ENCODE results near the gene CTRB1.

CTRB1 gene

DNA sequence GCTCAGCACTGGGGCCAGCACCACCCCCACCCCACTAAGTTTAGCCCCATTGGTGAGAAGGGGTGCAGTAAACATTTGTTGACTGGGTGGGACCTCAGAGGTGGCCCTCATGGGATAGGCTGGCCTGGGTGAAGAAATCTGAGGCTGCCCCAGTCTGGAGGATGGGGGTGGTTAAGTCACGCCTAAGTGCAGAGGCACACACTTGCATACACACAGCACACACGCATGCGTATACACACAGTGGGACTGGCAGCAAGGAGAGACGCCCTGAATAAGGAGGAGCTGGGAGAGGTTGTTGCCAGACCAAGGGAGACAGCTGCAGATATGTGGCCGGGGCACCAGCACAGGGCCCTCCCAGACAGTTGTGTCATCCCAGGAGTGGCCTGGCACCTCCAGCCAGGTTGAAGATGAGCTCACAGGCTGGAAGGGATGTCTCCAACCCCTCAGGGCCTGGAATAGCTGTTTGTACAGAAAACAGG, 35.6 kb downstream of the CTRB1 start:
- H3K27me3 ChIP-seq (ENCODE audit: low read depth, low read length) = peaks cover 40% of the 10 kb centered on the region
- no peak for TF ChIP-seq CTCF (IDR thresholded peaks at IDR 0.05; ENCODE audit: low read depth, low read length)
- TF ChIP-seq EZH2phosphoT487 (IDR thresholded peaks at IDR 0.05; ENCODE audit: low read depth) = no peak
- no peak overlapping the region for H3K4me3 ChIP-seq (ENCODE audit: low read length)
- peaks cover 51% of the 10 kb centered on the region for H4K20me1 ChIP-seq (ENCODE audit: insufficient read depth, low read length)
- no peak overlapping the region for H2AFZ ChIP-seq (ENCODE audit: low read depth, low read length)
- no peaks in the 10 kb centered on the region for H3K79me2 ChIP-seq (ENCODE audit: low read length)
- no peaks in the 10 kb centered on the region for H3K9me3 ChIP-seq (ENCODE audit: insufficient read depth, low read length)
- no peak overlapping the region for H3K4me2 ChIP-seq (ENCODE audit: low read length)
- H3K4me1 ChIP-seq (ENCODE audit: low read length) = peaks cover 5% of the 10 kb centered on the region; the same call in 1 of the 2 replicates
- H3K36me3 ChIP-seq (replicated peaks; ENCODE audit: low read depth, low read length) = no peaks in the 10 kb centered on the region
- H3K27ac ChIP-seq (ENCODE audit: low read length) = no peak overlapping the region
- no peak overlapping the region for H3K9ac ChIP-seq (ENCODE audit: low read length)

GRCh38 chr16:75256059-75256571, 37.3 kb downstream of the CTRB1 start:
- peaks cover 5% of the 10 kb centered on the region; the same call in 1 of the 2 replicates for H3K4me1 ChIP-seq (ENCODE audit: low read length)
- H3K9ac ChIP-seq (ENCODE audit: low read length) = no peak overlapping the region
- H3K27me3 ChIP-seq (ENCODE audit: low read depth, low read length) = peaks cover 24% of the 10 kb centered on the region
- no peak overlapping the region for H2AFZ ChIP-seq (ENCODE audit: low read depth, low read length)
- H3K4me2 ChIP-seq (ENCODE audit: low read length) = no peak overlapping the region
- no peaks in the 10 kb centered on the region for H3K36me3 ChIP-seq (replicated peaks; ENCODE audit: low read depth, low read length)
- no peaks in the 10 kb centered on the region for H3K9me3 ChIP-seq (ENCODE audit: insufficient read depth, low read length)
- H3K4me3 ChIP-seq (ENCODE audit: low read length) = no peak overlapping the region
- no peak overlapping the region for H3K27ac ChIP-seq (ENCODE audit: low read length)
- TF ChIP-seq CTCF (IDR thresholded peaks at IDR 0.05; ENCODE audit: low read depth, low read length) (no peak), EZH2phosphoT487 (IDR thresholded peaks at IDR 0.05; ENCODE audit: low read depth) (no peak)
- H4K20me1 ChIP-seq (ENCODE audit: insufficient read depth, low read length) = peaks cover 42% of the 10 kb centered on the region
- H3K79me2 ChIP-seq (ENCODE audit: low read length) = no peaks in the 10 kb centered on the region

- TF ChIP-seq CTCF (IDR thresholded peaks at IDR 0.05; ENCODE audit: low read depth, low read length) (no peak), EZH2phosphoT487 (IDR thresholded peaks at IDR 0.05; ENCODE audit: low read depth) (no peak)
- no peak overlapping the region for H3K27ac ChIP-seq (ENCODE audit: low read length)
- no peaks in the 10 kb centered on the region for H3K9me3 ChIP-seq (ENCODE audit: insufficient read depth, low read length)
- H3K9ac ChIP-seq (ENCODE audit: low read length) = no peak overlapping the region
- H3K4me2 ChIP-seq (ENCODE audit: low read length) = no peak overlapping the region
- H3K4me3 ChIP-seq (ENCODE audit: low read length) = no peak overlapping the region
- H3K36me3 ChIP-seq (replicated peaks; ENCODE audit: low read depth, low read length) = no peaks in the 10 kb centered on the region
- no peaks in the 10 kb centered on the region for H3K79me2 ChIP-seq (ENCODE audit: low read length)
- no peak overlapping the region for H2AFZ ChIP-seq (ENCODE audit: low read depth, low read length)
- peaks cover 23% of the 10 kb centered on the region for H3K27me3 ChIP-seq (ENCODE audit: low read depth, low read length)
- H3K4me1 ChIP-seq (ENCODE audit: low read length) = peaks cover 5% of the 10 kb centered on the region; the same call in 1 of the 2 replicates
- H4K20me1 ChIP-seq (ENCODE audit: insufficient read depth, low read length) = peaks cover 41% of the 10 kb centered on the region
Observed at GRCh38 chr16:75256696-75257343, 38.0 kb downstream of the CTRB1 start.

- Histone ChIP-seq H3K79me2 (ENCODE audit: low read length) (no peaks in the 10 kb centered on the region), H3K4me3 (ENCODE audit: low read length) (no peak overlapping the region), H3K27me3 (ENCODE audit: low read depth, low read length) (peaks cover 13% of the 10 kb centered on the region; the same call in 1 of the 2 replicates), H3K4me2 (ENCODE audit: low read length) (no peak overlapping the region), H3K36me3 (replicated peaks; ENCODE audit: low read depth, low read length) (no peaks in the 10 kb centered on the region), H3K9me3 (ENCODE audit: insufficient read depth, low read length) (no peaks in the 10 kb centered on the region), H3K4me1 (ENCODE audit: low read length) (peaks cover 5% of the 10 kb centered on the region; the same call in 1 of the 2 replicates), H4K20me1 (ENCODE audit: insufficient read depth, low read length) (peaks cover 34% of the 10 kb centered on the region), H3K9ac (ENCODE audit: low read length) (no peak overlapping the region), H2AFZ (ENCODE audit: low read depth, low read length) (no peak overlapping the region), H3K27ac (ENCODE audit: low read length) (no peak overlapping the region)
- TF ChIP-seq EZH2phosphoT487 (IDR thresholded peaks at IDR 0.05; ENCODE audit: low read depth) (no peak), CTCF (IDR thresholded peaks at IDR 0.05; ENCODE audit: low read depth, low read length) (no peak)
Observed at GRCh38 chr16:75257886-75258806, 39.4 kb downstream of the CTRB1 start.
